ENCODE data around the gene PM20D1.

DNA sequence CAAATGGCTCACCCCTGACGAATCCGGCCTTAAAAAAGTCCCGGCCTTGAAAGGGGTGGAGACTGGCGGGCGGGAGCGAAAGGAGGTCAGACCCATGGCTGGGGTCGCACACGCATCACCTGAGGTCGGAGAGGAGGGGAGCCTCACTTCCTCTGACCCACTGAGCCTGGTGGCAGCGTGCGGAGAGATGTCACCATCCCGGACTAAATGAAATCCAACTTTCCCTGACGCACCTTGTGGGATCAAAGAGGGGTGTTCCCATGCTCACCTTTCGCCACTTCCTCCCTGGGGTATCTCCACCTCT lies 36.2 kb downstream of the PM20D1 start:
- TF ChIP-seq, protein P1, sequence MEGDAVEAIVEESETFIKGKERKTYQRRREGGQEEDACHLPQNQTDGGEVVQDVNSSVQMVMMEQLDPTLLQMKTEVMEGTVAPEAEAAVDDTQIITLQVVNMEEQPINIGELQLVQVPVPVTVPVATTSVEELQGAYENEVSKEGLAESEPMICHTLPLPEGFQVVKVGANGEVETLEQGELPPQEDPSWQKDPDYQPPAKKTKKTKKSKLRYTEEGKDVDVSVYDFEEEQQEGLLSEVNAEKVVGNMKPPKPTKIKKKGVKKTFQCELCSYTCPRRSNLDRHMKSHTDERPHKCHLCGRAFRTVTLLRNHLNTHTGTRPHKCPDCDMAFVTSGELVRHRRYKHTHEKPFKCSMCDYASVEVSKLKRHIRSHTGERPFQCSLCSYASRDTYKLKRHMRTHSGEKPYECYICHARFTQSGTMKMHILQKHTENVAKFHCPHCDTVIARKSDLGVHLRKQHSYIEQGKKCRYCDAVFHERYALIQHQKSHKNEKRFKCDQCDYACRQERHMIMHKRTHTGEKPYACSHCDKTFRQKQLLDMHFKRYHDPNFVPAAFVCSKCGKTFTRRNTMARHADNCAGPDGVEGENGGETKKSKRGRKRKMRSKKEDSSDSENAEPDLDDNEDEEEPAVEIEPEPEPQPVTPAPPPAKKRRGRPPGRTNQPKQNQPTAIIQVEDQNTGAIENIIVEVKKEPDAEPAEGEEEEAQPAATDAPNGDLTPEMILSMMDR (conservative IDR thresholded peaks at IDR 0.05), result no peak
- no peak for TF ChIP-seq ZFX (IDR thresholded peaks at IDR 0.05)
